CD4-positive, alpha-beta T cell treated with Interleukin-17A for 4 hours (primary cell): ENCODE results near the gene OR11G2.
"Not testable (repeated sequence)": the region's sequence is repeated elsewhere in the genome, so short reads cannot be mapped to it uniquely, and the experiment has no call there.

ENCODE experiments used
- DNase-seq: peaks from one replicate; pipeline ENCODE4 v3.0.0-alpha.2; 2020; ENCODE audit warnings: mixed read lengths

Gene OR11G2, protein sequence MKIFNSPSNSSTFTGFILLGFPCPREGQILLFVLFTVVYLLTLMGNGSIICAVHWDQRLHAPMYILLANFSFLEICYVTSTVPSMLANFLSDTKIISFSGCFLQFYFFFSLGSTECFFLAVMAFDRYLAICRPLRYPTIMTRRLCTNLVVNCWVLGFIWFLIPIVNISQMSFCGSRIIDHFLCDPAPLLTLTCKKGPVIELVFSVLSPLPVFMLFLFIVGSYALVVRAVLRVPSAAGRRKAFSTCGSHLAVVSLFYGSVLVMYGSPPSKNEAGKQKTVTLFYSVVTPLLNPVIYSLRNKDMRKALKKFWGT

GRCh38 chr14:20190596-20190995 is at the start of gene OR11G2:
Gene OR11G2 (plus strand): TSS chr14:20190896. CDS start chr14:20197438, 6,542 bp downstream.
- DNase-seq, result no peak

- DNase-seq, result no peak
These were observed 46.8 kb upstream of the OR11G2 start for GRCh38 chr14:20143911-20144310.

- no peak for DNase-seq
These were observed 45.9 kb upstream of the OR11G2 start for GRCh38 chr14:20144820-20145219.

GRCh38 chr14:20164462-20164861 is 26.2 kb upstream of the OR11G2 start:
- DNase-seq, result no peak

GRCh38 chr14:20167091-20167490 is 23.6 kb upstream of the OR11G2 start:
- DNase-seq, result no peak

GRCh38 chr14:20169852-20170251 is 20.8 kb upstream of the OR11G2 start:
- DNase-seq, result not testable (repeated sequence)

GRCh38 chr14:20174205-20174604 is 16.5 kb upstream of the OR11G2 start:
- DNase-seq, result not testable (repeated sequence)

GRCh38 chr14:20176330-20176729 is 14.4 kb upstream of the OR11G2 start:
- DNase-seq, result no peak

GRCh38 chr14:20177433-20177974 is 13.2 kb upstream of the OR11G2 start:
- DNase-seq, result no peak

DNA sequence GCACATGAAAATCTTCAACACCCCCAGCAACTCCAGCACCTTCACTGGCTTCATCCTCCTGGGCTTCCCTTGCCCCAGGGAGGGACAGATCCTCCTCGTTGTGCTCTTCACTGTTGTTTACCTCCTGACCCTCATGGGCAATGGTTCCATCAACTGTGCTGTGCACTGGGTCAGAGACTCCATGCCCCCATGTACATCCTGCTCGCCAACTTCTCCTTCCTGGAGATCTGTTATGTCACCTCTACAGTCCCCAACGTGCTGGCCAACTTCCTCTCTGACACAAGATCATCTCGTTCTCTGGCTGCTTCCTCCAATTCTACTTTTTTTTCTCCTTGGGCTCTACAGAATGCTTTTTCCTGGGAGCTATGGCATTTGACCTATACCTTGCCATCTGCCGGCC is 11.5 kb upstream of the OR11G2 start:
- DNase-seq, result no peak

DNA sequence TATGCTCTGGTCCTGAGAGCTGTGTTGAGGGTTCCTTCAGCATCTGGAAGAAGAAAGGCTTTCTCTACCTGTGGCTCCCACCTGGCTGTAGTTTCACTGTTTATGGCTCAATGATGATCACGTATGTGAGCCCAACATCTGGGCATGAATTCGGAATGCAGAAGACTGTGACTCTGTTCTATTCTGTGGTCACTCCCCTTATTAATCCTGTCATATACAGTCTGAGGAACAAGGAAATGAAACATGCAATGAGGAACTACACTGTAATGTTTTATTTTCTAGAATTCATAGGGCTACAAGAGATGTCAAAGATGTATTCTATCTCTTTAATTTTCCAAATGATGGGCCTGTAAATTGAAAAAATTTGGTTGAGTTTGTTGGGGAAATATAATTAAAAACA is 10.8 kb upstream of the OR11G2 start:
- DNase-seq, result no peak

DNA sequence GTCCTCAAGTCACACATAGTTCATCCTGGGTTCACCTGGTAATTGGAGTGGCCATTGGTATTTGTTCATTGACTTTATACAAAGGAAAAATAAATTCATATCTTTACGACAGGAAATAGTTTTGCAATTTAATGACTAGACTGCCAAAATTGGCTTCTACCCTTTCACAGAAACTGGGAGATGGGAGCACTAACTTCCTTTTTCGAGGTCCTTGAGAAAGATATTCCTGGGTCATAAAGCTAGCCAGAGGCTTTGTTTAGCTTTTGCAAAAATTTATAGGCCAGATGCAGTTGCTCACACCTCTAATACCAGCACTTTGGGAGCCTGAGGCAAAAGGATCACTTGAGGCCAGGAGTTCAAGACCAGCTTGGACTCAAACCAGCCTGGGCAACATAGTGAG is 10.2 kb upstream of the OR11G2 start:
- DNase-seq, result no peak

DNA sequence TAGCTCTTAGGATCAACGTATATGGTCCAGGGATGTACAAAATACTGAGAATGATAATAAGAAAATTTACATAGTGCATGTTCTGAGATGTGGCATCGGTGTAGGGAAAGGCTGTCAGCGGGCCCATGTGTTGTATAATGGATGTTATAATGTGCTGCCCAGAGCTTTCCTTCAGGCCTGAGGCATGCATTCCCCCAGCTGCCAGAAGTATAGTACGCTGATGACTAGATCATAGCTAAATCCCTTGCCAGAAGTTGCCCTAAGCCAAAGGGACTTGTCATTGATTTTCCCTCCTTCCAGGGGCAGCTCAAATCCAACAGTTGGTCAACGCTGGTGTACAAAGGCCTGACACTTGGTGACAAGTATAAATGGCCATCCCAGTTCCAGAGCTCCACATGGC is 6.5 kb upstream of the OR11G2 start:
- DNase-seq, result no peak

- no peak for DNase-seq
These were observed 700 bp downstream of the OR11G2 start for GRCh38 chr14:20191396-20191795.

- DNase-seq, result no peak
These were observed 3.4 kb downstream of the OR11G2 start for GRCh38 chr14:20194101-20194500.

GRCh38 chr14:20195170-20195569 is 4.5 kb downstream of the OR11G2 start:
- not testable (repeated sequence) for DNase-seq

GRCh38 chr14:20195911-20196310 is 5.2 kb downstream of the OR11G2 start:
- DNase-seq, result no peak

DNA sequence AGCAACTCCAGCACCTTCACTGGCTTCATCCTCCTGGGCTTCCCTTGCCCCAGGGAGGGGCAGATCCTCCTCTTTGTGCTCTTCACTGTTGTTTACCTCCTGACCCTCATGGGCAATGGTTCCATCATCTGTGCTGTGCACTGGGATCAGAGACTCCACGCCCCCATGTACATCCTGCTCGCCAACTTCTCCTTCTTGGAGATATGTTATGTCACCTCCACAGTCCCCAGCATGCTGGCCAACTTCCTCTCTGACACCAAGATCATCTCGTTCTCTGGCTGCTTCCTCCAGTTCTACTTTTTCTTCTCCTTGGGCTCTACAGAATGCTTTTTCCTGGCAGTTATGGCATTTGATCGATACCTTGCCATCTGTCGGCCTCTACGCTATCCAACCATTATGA is 6.8 kb downstream of the OR11G2 start:
- DNase-seq, result no peak

DNA sequence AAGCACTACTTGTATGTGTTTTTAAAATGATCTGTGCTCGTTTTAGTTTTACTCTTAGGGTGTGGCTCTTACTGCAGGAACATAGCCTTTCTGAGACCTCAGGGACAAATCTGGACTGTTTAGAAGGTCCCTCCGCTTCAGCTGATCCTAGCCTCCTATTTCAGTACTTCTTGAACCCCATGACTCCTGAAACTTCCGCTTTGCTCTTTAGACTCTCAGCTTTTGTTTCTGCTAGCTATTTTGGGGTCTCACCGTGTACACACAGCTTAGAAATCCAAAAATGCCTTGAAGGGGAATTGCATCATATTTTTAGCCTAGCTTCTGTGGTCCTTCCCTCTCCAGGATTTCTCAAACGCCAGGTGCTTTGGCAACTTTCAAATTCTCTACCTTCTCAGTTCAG is 8.3 kb downstream of the OR11G2 start:
- no peak for DNase-seq

DNA sequence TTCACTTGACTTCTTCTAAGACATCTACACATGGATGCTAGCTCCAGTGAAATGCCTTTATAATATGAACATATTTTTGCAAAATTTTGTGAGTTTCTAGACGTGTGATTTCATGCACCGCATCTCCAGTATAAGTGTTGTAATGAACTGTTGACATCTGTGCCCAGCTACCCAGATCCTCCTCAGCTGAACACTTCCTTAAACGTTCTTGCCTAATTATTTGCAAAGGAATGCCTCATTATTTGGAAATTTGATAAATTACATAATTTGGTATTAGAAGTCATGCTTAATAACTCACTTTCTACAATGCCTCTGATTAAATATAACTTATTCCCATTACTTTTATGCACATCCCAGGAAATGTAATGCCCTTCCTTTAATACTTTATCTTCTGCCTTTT is 14.0 kb downstream of the OR11G2 start:
- DNase-seq, result no peak

GRCh38 chr14:20209595-20209994 is 18.9 kb downstream of the OR11G2 start:
- DNase-seq, result no peak

DNA sequence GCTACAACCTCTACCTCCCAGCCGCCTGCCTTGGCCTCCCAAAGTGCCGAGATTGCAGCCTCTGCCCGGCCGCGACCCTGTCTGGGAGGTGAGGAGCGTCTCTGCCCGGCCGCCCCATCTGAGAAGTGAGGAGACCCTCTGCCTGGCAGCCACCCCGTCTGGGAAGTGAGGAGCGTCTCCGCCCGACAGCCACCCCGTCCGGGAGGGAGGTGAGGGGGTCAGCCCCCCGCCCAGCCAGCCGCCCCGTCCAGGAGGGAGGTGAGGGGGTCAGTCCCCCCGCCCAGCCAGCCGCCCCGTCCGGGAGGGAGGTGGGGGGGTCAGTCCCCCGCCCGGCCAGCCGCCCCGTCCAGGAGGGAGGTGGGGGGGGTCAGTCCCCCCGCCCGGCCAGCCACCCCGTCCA is 21.7 kb downstream of the OR11G2 start:
- DNase-seq, result not testable (repeated sequence)

- no peak for DNase-seq
These were observed 24.5 kb downstream of the OR11G2 start for GRCh38 chr14:20215196-20215595.

DNA sequence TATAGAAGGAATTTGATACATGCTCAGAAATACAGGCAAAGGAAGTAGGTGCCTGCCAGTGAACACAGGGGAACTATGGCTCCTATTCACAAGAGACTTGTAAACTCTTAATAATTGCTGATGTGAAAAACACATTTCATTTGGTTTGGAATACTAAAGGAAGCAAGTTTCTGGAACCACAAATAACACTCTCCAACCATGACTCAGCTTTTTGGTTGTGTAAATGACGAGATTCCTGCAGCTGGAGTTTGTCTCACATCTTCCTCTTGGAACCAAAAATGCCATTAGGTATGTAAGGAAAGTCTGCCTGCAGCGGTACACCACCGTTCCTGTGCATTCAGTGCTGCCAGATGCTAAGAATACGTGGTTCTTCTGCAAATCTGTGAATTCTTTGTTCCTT is 28.3 kb downstream of the OR11G2 start:
- no peak for DNase-seq

DNA sequence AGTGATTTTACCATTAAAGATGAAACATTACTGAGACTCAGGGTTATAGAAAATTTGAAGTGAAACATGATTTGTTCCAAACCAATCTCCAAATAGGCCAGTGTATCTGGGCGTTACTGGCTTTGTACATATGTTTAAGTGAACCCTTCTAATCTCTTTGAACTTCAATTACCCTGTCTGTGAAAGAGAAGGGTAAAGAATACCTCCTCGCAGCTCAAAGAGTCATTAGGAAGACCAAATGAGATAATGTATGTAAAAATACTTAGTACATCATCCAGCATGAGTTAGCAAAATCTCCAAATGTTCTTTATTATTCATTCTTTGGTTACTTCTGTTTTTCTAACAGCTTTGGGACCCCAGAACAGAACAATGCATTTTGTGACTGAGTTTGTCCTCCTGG is 32.7 kb downstream of the OR11G2 start, which contains the start of gene OR11H6:
OR11H6 (plus strand) TSS at position 301 of the 400 bp plus-strand sequence; CDS start at position 301, 0 bp downstream.
- no peak for DNase-seq
